ENCODE measurements around the gene SP4. TPM values are rescaled to one million over a fixed set of nuclear protein-coding genes. Genes with fewer than 3 reads are reported as not detected.
"Not testable (repeated sequence)": the region's sequence is repeated elsewhere in the genome, so short reads cannot be mapped to it uniquely, and the experiment has no call there.

SP4 gene
- polyA plus RNA-seq, 1 donor, result 6.2 TPM

DNA sequence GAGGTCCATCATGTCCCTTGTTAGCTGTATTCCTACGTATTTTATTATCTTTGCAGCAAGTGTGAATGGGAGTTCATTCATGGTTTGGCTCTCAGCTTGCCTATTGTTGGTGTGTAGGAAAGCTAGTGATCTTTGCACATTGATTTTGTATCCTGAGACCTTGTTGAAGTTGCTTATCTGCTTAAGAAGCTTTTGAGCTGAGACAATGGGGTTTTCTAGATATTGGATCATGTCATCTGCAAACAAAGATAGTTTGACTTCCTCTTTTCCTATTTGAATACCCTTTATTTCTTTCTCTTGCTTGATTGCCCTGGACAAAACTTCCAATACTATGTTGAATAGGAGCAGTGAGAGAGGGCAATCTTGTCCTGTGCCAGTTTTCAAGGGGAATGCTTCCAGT, 104.6 kb downstream of the SP4 start:
- not testable (repeated sequence) for DNase-seq

DNA sequence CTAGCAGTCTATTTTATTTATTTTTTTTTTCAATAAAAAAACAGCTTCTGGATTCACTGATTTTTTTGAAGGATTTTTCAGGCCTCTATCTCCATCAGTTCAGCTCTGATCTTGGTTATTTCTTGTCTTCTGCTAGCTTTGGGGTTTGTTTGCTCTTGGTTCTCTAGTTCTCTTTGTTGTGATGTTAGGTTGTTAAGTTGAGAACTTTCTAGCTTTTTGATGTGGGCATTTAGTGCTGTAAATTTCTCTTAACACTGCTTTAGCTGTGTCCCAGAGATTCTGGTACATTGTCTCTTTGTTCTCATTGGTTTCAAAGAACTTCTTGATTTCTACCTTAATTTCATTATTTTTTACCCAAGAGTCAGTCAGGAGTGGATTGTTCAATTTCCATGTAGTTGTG, 105.8 kb downstream of the SP4 start:
- DNase-seq, result not testable (repeated sequence)

DNA sequence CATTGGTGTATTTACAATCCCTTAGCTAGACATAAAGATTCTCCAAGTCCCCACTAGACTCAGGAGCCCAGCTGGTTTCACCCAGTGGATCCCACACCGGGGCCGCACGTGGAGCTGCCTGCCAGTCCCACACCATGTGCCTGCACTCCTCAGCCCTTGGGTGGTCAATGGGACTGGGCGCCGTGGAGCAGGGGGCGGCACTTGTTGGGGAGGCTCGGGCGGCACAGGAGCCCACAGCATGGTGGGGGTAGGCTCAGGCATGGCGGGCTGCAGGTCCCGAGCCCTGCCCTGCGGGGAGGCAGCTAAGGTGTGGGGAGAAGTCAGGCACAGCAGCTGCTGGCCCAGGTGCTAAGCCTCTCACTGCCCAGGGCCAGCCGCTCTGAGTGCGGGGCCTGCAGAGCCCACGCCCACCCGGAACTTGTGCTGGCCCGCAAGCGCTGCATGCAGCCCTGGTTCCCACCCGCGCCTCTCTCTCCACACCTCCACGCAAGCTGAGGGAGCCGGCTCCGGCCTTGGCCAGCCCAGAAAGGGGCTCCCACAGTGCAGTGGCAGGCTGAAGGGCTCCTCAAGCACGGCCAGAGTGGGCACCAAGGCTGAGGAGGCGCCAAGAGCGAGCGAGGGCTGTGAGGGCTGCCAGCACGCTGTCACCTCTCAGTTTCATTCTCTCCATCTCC, 108.7 kb downstream of the SP4 start:
- not testable (repeated sequence) for DNase-seq

DNA sequence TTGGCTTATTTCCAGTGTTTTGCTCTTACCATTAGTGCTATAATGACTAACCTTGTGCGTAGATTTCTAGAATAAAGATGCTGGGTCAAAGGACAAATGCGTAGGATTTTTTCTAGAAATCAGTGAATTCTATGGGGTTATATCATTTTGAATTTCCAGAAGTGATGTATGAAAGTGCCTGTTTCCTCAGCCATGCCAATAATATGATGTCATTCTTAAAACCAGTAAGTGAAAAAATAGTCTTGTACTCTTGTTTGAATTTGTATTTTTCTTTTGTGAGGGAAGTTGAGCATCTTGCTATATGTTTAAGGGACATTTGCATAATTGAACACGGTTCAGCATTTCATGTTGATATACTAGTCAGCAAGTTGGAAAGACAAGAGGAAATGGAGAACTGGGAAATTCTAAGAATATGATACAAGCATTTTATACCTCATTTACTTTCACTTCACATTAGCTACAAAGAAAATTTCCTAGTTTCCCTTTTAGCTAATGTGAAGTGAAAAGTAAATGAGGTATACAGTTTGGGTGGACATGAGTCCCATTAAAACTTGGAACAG, 111.1 kb downstream of the SP4 start:
- no peak for DNase-seq

DNA sequence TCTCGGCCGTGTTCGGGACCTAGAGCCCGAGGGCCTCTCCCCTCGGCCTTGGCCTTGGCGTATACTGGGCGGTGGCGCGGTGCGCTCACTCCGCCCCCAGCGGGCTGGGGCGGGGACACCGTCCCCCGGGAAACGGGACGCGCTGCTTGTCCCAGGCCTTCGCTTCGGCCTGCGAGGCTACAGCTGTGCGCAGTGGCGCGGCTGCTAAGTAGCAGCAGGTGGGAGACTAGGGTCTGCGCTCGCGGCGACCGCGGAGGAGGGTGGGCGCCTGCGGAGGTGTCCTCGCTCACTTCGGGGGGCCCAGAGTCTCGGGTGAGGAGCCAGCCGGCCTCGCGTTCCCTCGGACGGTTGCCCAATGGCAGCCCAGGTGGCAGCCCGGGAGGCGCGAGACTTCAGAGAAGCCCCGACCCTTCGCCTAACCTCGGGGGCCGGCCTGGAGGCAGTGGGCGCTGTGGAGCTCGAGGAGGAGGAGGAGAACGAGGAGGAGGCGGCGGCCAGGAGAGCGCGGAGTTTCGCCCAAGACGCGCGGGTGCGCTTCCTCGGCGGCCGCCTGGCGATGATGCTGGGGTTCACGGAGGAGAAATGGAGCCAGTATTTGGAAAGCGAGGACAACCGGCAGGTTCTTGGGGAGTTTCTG, 115.1 kb downstream of the SP4 start, which contains the start of gene DNAH11:
TSS of gene DNAH11 (plus strand) at position 149 of the 637 bp plus-strand sequence. CDS start at position 356, 207 bp downstream.
- no peak for DNase-seq

DNA sequence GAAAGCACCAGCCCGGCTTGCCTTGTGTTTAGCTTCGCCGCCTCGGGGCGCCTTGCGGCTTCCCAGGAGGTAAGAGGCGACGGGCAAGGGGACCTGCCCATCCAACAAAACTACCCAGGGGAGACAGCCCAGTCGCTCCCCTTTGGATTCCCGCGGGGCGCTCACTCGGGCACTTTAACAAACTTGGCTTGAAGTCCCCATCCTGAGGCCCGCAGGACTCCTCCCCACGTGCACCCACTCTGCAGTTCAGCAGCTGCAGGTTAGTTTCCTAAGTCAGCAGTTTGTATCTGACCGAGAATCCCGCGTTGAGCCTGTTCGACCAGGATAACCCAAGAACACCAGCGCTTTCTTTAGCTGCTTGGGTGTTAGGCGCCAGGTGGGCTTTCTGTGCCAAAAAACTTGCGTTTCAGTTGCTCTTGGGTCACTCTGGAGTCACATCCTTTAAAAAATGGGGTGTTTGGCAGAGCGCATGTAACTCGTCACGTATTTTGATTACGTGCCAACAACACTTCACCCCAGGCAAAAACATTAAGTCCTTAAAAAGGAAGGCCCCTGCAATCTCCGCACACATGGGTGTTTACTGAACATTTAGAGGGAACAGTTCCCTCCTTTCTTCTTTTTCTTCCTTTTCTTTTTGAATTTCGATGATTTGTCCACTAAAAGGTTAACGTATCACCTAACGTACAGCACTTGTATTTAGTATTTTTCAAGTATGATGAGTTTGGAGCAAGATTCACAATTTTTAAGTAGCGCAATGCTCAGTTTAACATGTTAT, 115.8 kb downstream of the SP4 start:
- no peak for DNase-seq

DNA sequence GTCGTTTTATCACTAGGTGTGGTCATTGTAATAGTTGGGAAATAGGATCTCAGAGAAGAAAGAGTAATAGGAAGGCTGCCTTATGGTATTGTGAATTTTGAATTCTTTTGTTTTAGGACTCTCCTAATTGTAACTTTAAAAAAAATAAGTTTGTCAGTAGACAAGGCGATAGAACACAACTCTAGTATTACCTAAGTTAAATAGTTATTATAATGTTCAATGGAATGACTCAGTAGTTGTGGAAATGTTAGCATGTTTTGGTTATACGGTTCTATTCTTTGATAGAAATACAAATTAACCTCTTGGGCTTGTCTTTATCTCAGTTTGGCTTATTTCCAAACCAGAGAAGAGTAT, 116.4 kb downstream of the SP4 start:
- no peak for DNase-seq

DNA sequence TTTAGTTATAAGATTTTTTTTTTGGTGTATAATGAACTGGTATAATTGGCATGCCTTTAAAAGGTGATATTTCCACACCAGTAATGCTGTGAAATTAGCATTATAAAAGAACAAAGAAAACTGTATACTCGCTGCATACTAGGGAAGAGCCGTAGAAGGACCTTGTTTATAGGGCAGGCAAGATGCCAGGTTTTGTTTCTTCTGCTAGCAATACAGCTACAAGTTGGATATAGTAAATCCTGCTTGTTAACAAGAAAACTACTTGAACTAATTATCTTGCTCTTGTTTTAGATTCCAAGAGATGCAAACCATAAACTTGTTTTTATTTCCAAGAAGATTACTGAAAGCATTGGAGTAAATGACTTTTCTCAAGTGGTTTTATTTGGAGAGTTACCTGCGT, 116.8 kb downstream of the SP4 start:
- DNase-seq, result no peak

DNA sequence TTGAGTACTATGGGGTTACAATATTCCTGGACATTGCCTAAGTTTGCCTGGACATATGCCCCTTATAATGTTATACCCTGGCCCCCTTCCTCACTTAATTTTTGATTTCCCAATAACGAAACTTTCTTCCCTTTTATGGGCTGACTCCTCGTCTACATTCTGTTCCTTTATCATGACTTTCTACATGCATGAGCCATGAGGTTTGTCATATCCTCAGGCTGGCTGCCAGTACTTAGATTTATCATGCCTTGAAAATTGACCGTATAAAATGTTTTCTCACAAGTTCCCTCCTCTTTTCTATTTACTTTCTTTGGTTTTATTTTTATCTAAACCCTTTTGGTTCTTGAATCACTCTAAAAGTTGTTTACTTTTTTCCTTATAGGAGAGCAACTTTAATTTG, 119.6 kb downstream of the SP4 start:
- DNase-seq, result no peak

DNA sequence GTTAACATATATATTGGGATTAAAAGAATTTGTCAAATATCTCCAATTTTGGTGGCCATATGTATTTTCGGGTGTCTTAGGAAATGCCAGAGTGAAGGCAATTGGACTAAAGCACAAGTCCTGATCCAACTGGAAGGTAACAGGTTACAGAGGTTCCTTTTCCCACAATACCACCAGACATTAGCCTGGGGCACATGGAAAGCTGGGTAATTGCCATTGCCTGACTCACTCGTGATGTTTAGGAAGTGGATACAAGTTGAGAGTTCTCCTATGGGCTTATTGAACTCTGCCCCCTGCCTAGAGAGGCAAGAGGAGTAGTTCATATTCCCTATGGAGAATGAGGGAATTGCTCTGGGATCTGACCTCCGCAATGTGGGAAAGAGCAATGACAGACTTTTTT, 120.6 kb downstream of the SP4 start:
- DNase-seq, result no peak

DNA sequence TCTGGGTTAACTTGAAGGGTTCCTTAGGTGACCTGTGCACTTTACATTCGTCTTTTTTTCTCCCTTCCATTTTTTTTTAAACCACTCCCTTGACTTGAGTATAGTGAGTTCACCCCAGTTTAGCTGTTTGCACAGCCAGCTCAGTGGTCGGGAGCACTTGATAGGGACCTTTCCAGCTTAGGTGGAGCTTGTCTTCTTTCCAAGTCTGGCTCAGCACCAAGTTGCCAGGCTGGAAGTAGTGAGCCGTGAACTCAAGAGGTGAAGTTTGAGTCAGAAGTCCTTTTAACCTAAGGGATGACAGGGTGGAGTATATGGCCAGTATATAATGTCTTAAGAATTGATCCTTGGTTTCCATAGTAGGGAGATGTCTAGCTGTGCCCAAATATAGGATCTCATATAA, 122.2 kb downstream of the SP4 start:
- no peak for DNase-seq

DNA sequence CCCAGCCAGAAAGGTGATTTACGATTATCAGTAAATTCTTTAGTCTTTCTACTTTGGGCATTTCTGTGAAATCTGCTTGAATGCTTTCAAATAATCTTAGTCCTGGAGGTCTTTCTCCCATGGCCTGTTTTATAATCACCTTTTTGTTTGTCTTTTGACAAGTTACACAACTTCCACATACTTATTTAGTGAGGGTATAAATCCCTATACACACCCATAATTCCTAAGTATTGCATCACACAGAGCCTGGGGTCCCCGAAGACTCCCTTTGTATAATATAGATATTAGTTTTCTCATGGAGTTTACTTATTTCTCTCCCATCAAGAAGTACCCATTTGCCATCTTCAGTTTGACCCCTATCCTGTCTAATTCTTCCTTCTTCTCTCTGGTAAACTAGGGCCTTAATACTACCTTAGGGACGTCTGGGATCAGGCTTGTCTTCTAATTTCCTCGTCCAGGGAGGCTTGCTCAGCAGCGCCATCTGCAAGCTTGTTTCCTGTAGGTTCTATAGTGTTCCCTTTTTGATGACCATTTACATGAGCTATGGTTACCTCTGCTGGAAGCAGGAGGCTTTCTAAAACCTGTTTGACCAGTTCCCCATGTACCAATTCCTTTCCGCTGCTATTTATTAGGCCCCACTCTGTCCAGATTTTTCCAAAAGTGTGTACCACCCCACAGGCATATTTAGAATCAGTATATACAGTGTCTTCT, 123.1 kb downstream of the SP4 start:
- DNase-seq, result no peak

DNA sequence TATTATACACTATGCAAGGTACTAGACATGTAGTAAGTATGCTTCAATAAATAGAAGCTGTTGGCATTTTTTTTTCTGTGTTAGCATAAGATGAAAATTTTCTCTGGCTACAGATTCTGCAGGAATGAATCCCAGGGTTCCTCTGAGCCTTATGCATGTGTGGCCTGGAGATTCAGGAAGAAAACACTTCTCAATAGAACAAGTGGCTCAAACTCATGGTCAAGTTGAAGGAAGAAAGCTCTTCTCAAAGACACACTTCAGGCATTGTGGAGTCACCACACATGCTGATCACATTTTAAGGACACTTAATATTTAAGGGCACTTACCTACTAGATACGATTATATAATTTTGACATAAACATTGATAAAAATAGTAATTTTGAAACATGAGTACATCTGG, 134.5 kb downstream of the SP4 start:
- no peak for DNase-seq

Other genes starting within 250 kb of the SP4 start
- 0.13 TPM for gene DNAH11, start 115.0 kb downstream of the SP4 start, polyA plus RNA-seq (ENCODE audit: insufficient read length)

All from hindlimb muscle (tissue), 1 donor.